ENCODE data around the gene ABCC6. TPM values are rescaled to one million over a fixed set of nuclear protein-coding genes. Genes with fewer than 3 reads are reported as not detected.
"Not testable (repeated sequence)": the region's sequence is repeated elsewhere in the genome, so short reads cannot be mapped to it uniquely, and the experiment has no call there.

ABCC6 gene
- total and polyA plus RNA-seq, 7 experiments from 2014 or later, result 0.08 to 3.9 (median 0.15) TPM; not detected in 3

DNA sequence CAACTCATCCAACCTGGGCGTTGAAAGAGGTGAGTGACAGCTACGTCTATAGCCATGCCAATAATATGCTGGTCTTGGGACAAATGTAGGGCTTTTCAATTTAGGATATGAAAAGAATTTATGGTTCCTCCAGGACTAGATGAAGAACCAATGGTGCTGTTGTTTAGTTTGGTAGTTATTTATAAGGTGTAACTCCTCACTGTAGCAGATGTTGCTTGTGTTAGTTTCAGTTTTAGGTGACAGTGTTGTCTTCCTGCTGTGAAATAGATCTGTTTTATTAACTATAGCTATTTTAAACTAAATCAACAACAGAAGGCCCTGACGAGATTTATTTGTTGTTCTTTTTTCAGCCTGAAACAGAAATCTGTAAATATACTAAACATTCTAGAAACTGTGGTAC, 24.1 kb upstream of the ABCC6 start:
- H3K4me1 Mint-ChIP-seq; H3K27me3 Mint-ChIP-seq; H3K27me3 ChIP-seq (ENCODE audit: control insufficient read depth in 2 of 2, insufficient read depth in 2 of 2, low read length in 2 of 2); H3K4me3 ChIP-seq (ENCODE audit: low read length); H3K27ac Mint-ChIP-seq; DNase-seq; H3K27ac ChIP-seq (ENCODE audit: low read depth, low read length); H3K4me1 ChIP-seq (ENCODE audit: control insufficient read depth in 2 of 2, insufficient read depth in 2 of 2, low read length in 2 of 2); H3K4me3 Mint-ChIP-seq; ATAC-seq; H3K9me3 ChIP-seq (ENCODE audit: control insufficient read depth in 2 of 3, low read length in 3 of 3); CTCF ChIA-PET; intact Hi-C loops (cut with micrococcal nuclease); POLR2A ChIA-PET; H3K9me3 Mint-ChIP-seq; H3K36me3 Mint-ChIP-seq; H3K36me3 ChIP-seq (ENCODE audit: control insufficient read depth in 2 of 3, insufficient read depth in 3 of 3, low read length in 3 of 3): not testable (repeated sequence)

- H3K27ac Mint-ChIP-seq; H3K4me3 Mint-ChIP-seq; H3K36me3 ChIP-seq (ENCODE audit: control insufficient read depth in 2 of 3, insufficient read depth in 3 of 3, low read length in 3 of 3); H3K27ac ChIP-seq (ENCODE audit: low read depth, low read length); CTCF ChIA-PET; H3K27me3 ChIP-seq (ENCODE audit: control insufficient read depth in 2 of 2, insufficient read depth in 2 of 2, low read length in 2 of 2); H3K36me3 Mint-ChIP-seq; DNase-seq; H3K9me3 Mint-ChIP-seq; H3K4me1 Mint-ChIP-seq; H3K4me3 ChIP-seq (ENCODE audit: low read length); H3K27me3 Mint-ChIP-seq; H3K9me3 ChIP-seq (ENCODE audit: control insufficient read depth in 2 of 3, low read length in 3 of 3); POLR2A ChIA-PET; H3K4me1 ChIP-seq (ENCODE audit: control insufficient read depth in 2 of 2, insufficient read depth in 2 of 2, low read length in 2 of 2); intact Hi-C loops (cut with micrococcal nuclease); ATAC-seq: not testable (repeated sequence)
Observed at GRCh38 chr16:16246578-16247262, 23.4 kb upstream of the ABCC6 start.

- H3K9me3 Mint-ChIP-seq; H3K4me3 Mint-ChIP-seq; H3K9me3 ChIP-seq (ENCODE audit: control insufficient read depth in 2 of 3, low read length in 3 of 3); H3K36me3 ChIP-seq (ENCODE audit: control insufficient read depth in 2 of 3, insufficient read depth in 3 of 3, low read length in 3 of 3); H3K4me3 ChIP-seq (ENCODE audit: low read length); H3K27me3 Mint-ChIP-seq; ATAC-seq; H3K27me3 ChIP-seq (ENCODE audit: control insufficient read depth in 2 of 2, insufficient read depth in 2 of 2, low read length in 2 of 2); DNase-seq; H3K27ac Mint-ChIP-seq; intact Hi-C loops (cut with micrococcal nuclease); H3K27ac ChIP-seq (ENCODE audit: low read depth, low read length); H3K4me1 Mint-ChIP-seq; H3K36me3 Mint-ChIP-seq; POLR2A ChIA-PET; CTCF ChIA-PET; H3K4me1 ChIP-seq (ENCODE audit: control insufficient read depth in 2 of 2, insufficient read depth in 2 of 2, low read length in 2 of 2): not testable (repeated sequence)
Observed at GRCh38 chr16:16243886-16244285, 20.6 kb upstream of the ABCC6 start.

- H3K27ac Mint-ChIP-seq; intact Hi-C loops (cut with micrococcal nuclease); H3K36me3 Mint-ChIP-seq; H3K27me3 Mint-ChIP-seq; DNase-seq; H3K9me3 ChIP-seq (ENCODE audit: control insufficient read depth in 2 of 3, low read length in 3 of 3); CTCF ChIA-PET; H3K9me3 Mint-ChIP-seq; H3K4me3 ChIP-seq (ENCODE audit: low read length); H3K27me3 ChIP-seq (ENCODE audit: control insufficient read depth in 2 of 2, insufficient read depth in 2 of 2, low read length in 2 of 2); H3K4me1 Mint-ChIP-seq; H3K36me3 ChIP-seq (ENCODE audit: control insufficient read depth in 2 of 3, insufficient read depth in 3 of 3, low read length in 3 of 3); ATAC-seq; H3K27ac ChIP-seq (ENCODE audit: low read depth, low read length); POLR2A ChIA-PET; H3K4me3 Mint-ChIP-seq; H3K4me1 ChIP-seq (ENCODE audit: control insufficient read depth in 2 of 2, insufficient read depth in 2 of 2, low read length in 2 of 2): not testable (repeated sequence)
Observed at GRCh38 chr16:16240667-16241066, 17.4 kb upstream of the ABCC6 start.

GRCh38 chr16:16237738-16238137, 14.4 kb upstream of the ABCC6 start:
- H3K36me3 Mint-ChIP-seq; H3K4me3 ChIP-seq (ENCODE audit: low read length); DNase-seq; POLR2A ChIA-PET; H3K27ac ChIP-seq (ENCODE audit: low read depth, low read length); H3K27me3 ChIP-seq (ENCODE audit: control insufficient read depth in 2 of 2, insufficient read depth in 2 of 2, low read length in 2 of 2); intact Hi-C loops (cut with micrococcal nuclease); ATAC-seq; H3K9me3 Mint-ChIP-seq; H3K4me3 Mint-ChIP-seq; H3K36me3 ChIP-seq (ENCODE audit: control insufficient read depth in 2 of 3, insufficient read depth in 3 of 3, low read length in 3 of 3); H3K27me3 Mint-ChIP-seq; H3K9me3 ChIP-seq (ENCODE audit: control insufficient read depth in 2 of 3, low read length in 3 of 3); H3K4me1 ChIP-seq (ENCODE audit: control insufficient read depth in 2 of 2, insufficient read depth in 2 of 2, low read length in 2 of 2); CTCF ChIA-PET: not testable (repeated sequence)
- H3K27ac Mint-ChIP-seq, result peak overlapping the region in 1 of 9 donors; percentile 51
- H3K4me1 Mint-ChIP-seq, result peaks cover 0 to 10% (median 6%) of the 10 kb centered on the region in 7 donors

DNA sequence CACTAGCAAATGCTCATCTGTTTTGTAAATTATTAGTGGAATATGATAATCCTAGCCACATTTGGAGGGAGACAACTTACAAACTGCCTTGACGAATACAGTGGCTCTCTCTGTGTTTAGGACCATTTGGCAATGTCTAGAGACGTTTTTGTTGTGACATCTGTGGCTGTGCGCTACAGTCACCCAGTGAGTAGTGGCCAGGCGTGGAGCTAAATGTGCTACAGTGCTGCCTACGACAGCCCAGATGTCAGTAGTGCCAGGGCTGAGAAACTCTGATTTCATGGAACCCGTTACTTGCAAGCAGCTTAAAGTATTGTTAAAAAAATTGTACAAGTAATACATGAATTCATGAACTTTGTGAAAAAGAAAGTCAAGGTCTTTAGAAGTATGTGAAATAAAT, 13.8 kb upstream of the ABCC6 start:
- DNase-seq; ATAC-seq; intact Hi-C loops (cut with micrococcal nuclease); H3K36me3 Mint-ChIP-seq; H3K27me3 Mint-ChIP-seq; CTCF ChIA-PET; H3K4me3 Mint-ChIP-seq; H3K4me3 ChIP-seq (ENCODE audit: low read length); H3K9me3 ChIP-seq (ENCODE audit: control insufficient read depth in 2 of 3, low read length in 3 of 3); H3K9me3 Mint-ChIP-seq; H3K4me1 ChIP-seq (ENCODE audit: control insufficient read depth in 2 of 2, insufficient read depth in 2 of 2, low read length in 2 of 2); H3K27ac Mint-ChIP-seq; H3K27me3 ChIP-seq (ENCODE audit: control insufficient read depth in 2 of 2, insufficient read depth in 2 of 2, low read length in 2 of 2); POLR2A ChIA-PET; H3K27ac ChIP-seq (ENCODE audit: low read depth, low read length); H3K36me3 ChIP-seq (ENCODE audit: control insufficient read depth in 2 of 3, insufficient read depth in 3 of 3, low read length in 3 of 3): not testable (repeated sequence)
- H3K4me1 Mint-ChIP-seq, result peaks cover 0 to 10% (median 6%) of the 10 kb centered on the region in 7 donors

GRCh38 chr16:16232692-16233061, 9.4 kb upstream of the ABCC6 start:
- H3K36me3 ChIP-seq (ENCODE audit: control insufficient read depth in 2 of 3, insufficient read depth in 3 of 3, low read length in 3 of 3); H3K27me3 ChIP-seq (ENCODE audit: control insufficient read depth in 2 of 2, insufficient read depth in 2 of 2, low read length in 2 of 2); CTCF ChIA-PET; H3K4me3 ChIP-seq (ENCODE audit: low read length); intact Hi-C loops (cut with micrococcal nuclease); H3K9me3 Mint-ChIP-seq; H3K9me3 ChIP-seq (ENCODE audit: control insufficient read depth in 2 of 3, low read length in 3 of 3); H3K27me3 Mint-ChIP-seq; H3K36me3 Mint-ChIP-seq; DNase-seq; POLR2A ChIA-PET; H3K27ac ChIP-seq (ENCODE audit: low read depth, low read length); H3K4me1 ChIP-seq (ENCODE audit: control insufficient read depth in 2 of 2, insufficient read depth in 2 of 2, low read length in 2 of 2): not testable (repeated sequence)
- H3K27ac Mint-ChIP-seq, result peak overlapping the region in 1 of 9 donors; percentile 48
- ATAC-seq, result peak; percentile 41
- peak overlapping the region in 3 of 10 donors; percentile 62 to 82 (median 79) for H3K4me3 Mint-ChIP-seq
- peaks cover 0 to 10% (median 6%) of the 10 kb centered on the region in 7 donors for H3K4me1 Mint-ChIP-seq

Data from naive thymus-derived CD4-positive, alpha-beta T cell (primary cell).